AG04449 (cell line): ENCODE results near the gene DDX54.

Experiments used
- CTCF ChIA-PET: fragments of 350-600 bp; formaldehyde crosslinking; extraction: SDS; loops from one replicate; lab custom pipeline; 2021; ENCODE audit warnings: antibody characterized with exemption; lab: Yijun Ruan, JAX
- POLR2A ChIA-PET: fragments of 400-600, 350-600 bp; formaldehyde crosslinking; extraction: SDS; loops from one replicate; lab custom pipeline; 2020; ENCODE audit warnings: antibody characterized with exemption, inconsistent platforms; lab: Yijun Ruan, JAX
- DNase-seq: peaks from one replicate; pipeline ENCODE4 v3.0.0-alpha.2; 2010; ENCODE audit warnings: low read depth, low spot score
- H3K4me3 ChIP-seq: 2 replicates; pipeline ENCODE4 v1.5.1; 2011; ENCODE audit warnings: low read depth, mild to moderate bottlenecking, control low read depth, low read length
- TF ChIP-seq, protein P1 (sequence below): IDR thresholded peaks from one replicate; pipeline ENCODE4 v1.5.1; 2011; ENCODE audit warnings: mild to moderate bottlenecking, moderate library complexity, low read length, control low read depth, inconsistent platforms; ENCODE audit not compliant: insufficient read depth; ENCODE audit errors: missing control alignments

Gene DDX54, protein sequence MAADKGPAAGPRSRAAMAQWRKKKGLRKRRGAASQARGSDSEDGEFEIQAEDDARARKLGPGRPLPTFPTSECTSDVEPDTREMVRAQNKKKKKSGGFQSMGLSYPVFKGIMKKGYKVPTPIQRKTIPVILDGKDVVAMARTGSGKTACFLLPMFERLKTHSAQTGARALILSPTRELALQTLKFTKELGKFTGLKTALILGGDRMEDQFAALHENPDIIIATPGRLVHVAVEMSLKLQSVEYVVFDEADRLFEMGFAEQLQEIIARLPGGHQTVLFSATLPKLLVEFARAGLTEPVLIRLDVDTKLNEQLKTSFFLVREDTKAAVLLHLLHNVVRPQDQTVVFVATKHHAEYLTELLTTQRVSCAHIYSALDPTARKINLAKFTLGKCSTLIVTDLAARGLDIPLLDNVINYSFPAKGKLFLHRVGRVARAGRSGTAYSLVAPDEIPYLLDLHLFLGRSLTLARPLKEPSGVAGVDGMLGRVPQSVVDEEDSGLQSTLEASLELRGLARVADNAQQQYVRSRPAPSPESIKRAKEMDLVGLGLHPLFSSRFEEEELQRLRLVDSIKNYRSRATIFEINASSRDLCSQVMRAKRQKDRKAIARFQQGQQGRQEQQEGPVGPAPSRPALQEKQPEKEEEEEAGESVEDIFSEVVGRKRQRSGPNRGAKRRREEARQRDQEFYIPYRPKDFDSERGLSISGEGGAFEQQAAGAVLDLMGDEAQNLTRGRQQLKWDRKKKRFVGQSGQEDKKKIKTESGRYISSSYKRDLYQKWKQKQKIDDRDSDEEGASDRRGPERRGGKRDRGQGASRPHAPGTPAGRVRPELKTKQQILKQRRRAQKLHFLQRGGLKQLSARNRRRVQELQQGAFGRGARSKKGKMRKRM

DNA sequence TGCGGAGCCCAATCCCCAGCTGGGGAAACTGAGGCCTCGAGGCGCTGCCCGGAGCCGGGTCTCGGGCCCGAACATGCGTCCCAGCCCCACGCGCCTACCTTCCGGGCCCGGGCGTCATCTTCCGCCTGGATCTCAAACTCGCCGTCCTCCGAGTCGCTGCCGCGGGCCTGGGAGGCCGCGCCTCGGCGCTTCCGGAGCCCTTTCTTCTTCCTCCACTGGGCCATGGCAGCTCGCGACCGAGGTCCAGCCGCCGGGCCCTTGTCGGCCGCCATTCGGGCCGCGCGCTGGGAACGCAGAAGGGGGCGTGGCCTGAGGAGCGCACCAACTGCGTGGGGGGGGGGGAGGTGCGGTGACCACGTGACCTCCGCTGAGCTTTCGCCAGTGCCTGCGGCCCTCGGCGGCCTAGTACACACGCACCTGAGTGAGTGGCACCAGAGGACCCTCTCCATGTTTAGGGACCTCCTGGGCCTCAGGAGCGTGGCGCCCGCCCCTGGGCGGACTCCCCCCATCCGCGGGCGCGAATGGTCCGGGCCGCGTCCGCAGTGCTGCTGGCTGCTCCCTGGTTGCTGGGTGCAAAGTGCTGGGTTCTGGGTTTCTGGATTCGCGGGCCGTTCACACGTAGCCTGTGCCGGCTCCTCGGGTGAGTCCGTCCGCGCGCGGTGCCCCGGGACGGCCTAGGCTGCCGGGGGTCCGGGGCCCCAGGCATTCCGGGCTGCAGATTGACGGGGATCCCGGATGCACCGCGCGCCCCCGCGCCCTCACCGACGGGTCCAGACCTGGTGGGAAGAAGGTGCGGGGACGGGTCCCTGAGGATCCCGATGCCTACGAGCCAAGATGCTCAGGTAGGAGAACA lies at the start of gene DDX54, which contains the start of gene RITA1:
DDX54 (minus strand) TSS at position 299 of the 853 bp plus-strand sequence; CDS start at position 272, 27 bp downstream.
RITA1 (plus strand) TSS at position 542 of the 853 bp plus-strand sequence. CDS start 1,026 bp downstream, outside the sequence.
- TF ChIP-seq, protein P1, sequence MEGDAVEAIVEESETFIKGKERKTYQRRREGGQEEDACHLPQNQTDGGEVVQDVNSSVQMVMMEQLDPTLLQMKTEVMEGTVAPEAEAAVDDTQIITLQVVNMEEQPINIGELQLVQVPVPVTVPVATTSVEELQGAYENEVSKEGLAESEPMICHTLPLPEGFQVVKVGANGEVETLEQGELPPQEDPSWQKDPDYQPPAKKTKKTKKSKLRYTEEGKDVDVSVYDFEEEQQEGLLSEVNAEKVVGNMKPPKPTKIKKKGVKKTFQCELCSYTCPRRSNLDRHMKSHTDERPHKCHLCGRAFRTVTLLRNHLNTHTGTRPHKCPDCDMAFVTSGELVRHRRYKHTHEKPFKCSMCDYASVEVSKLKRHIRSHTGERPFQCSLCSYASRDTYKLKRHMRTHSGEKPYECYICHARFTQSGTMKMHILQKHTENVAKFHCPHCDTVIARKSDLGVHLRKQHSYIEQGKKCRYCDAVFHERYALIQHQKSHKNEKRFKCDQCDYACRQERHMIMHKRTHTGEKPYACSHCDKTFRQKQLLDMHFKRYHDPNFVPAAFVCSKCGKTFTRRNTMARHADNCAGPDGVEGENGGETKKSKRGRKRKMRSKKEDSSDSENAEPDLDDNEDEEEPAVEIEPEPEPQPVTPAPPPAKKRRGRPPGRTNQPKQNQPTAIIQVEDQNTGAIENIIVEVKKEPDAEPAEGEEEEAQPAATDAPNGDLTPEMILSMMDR = no peak
- no peak for DNase-seq
- CTCF ChIA-PET = interaction anchor here (1.6 to 5.0 kb wide), 3 partner anchors 11 to 140 kb away, joined by 3 to 39 read pairs (median 27); no protein-coding TSS in a partner anchor
- POLR2A ChIA-PET = interaction anchor here (0.5 to 1.7 kb wide), 7 partner anchors 9 to 178 kb away, joined by 3 to 9 read pairs (median 4); no protein-coding TSS in a partner anchor
- peak within 1 kb of the TSS; percentile 87 for H3K4me3 ChIP-seq

DNA sequence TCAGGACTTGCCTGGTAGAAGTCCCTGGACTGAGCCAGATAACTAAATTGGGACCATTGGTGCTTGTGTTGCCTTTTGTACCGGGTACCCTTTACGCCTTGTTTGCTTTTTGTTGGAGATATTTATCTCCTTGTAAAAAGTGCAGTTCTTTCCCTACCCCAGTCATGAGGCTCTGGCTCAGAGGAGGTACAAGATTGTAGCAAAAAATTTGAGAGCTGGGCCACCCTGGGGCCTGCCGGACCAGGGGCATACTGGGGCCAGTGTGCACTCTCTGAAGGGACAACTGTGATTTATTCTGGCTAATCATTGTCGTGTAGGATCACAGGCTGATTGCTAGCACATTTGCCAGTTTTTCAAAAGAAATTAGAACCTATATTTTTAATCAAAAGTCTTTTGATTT lies 49.2 kb upstream of the DDX54 start:
- TF ChIP-seq, protein P1 = no peak
- no peak overlapping the region for H3K4me3 ChIP-seq
- POLR2A ChIA-PET = no interaction called here
- DNase-seq = no peak
- CTCF ChIA-PET = no interaction called here

DNA sequence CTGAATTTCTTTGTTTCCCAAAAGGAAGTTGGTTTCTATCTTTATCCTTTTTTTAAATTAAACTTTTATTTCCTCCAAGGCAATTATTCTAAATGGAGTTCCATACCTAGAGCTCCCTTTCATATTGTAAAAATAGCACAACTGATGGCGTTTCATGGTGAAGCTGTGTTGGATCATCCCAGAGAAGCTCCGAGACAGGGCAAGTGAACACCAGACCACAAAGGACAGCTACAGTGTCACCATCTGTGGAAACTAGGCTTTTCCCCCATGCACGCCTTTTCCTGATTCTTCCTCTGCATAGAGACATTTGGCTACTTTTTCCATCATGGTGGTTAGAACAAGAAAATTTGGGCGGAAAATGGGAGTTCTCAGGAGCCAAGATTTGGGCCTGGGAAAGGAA lies 48.7 kb upstream of the DDX54 start:
- POLR2A ChIA-PET = no interaction called here
- DNase-seq = no peak
- CTCF ChIA-PET = no interaction called here
- TF ChIP-seq, protein P1 = no peak
- no peak overlapping the region for H3K4me3 ChIP-seq

DNA sequence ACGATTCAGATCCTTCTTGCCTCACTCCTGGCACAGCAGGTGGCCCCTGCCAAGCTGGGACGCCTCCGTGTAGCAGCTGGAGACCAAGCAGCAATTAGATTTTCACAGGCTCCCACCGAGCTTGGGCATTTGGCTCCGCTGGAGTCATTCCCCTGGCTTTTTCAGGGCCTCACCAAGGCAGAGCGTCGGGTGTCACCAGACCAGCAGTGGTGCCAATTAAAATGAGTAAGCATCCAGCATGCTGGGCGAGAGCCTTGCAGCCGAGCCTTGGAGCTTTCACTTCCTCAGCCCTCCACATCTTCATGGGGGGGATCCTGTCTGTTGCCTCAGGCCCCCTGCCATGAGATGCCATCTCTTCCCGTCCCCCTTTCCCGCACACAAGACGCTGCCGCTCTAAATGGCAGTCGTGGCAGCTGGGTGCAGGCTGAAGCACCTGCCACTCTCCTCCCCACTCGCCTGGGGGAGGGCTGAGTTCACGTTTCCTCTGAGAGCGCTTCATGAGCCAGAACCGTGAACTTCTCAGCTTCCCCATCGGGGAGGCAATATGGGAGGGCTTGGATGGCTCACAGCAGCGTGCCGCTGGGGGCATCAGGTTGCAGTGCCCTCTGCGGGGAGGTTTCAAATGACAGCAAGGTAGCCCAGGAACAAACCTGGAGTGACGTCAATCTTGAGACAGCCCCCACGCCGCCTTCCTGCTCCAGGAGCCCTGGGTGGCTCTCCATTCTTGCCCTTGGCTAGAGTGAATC lies 47.7 kb upstream of the DDX54 start:
- TF ChIP-seq, protein P1 = no peak
- DNase-seq = no peak
- ChIA-PET CTCF (no interaction called here), POLR2A (no interaction called here)
- no peak overlapping the region; the same call in 1 of the 2 replicates for H3K4me3 ChIP-seq

DNA sequence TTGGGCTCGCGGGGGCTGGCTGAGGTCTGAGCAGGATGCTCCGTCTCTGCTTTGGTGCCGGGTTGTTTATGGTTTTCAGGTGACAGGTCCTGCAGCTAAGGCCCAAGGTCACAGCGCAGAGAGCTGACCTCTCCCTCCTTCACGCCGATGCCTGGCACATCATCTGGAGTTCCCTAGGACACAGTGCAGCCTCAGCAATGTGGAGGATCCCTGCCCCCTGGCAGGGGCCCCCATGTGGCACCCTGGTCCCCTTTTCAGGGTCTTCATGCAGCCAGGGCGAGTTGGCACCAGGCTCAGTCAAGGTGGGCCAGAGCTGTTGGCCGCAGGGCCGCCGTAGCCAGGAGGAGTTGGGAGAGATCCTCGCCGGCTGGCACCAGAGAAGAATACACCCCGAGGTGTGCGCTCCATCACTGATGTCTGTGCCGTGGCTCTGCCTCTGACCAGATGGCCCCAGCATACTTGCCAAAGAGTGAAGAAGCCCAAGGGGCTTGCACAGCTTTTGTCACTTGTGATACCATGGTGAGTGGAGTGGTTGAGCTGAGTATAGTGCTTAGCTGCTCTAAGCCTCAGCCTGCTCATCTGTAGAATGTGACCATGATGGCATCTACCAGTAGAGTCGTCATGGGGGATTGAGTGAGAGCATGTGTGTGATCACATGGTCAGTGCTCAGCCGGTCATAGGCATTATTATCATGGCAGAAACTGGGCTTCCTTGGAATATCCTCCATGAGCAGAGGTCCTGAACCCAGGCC lies 47.0 kb upstream of the DDX54 start:
- TF ChIP-seq, protein P1 = no peak
- no peak for DNase-seq
- H3K4me3 ChIP-seq = no peak overlapping the region
- ChIA-PET POLR2A (interaction anchor here (0.6 to 0.7 kb wide), 2 partner anchors 11 to 199 kb away, joined by 3 to 4 read pairs; partner anchors contain the start of gene TPCN1), CTCF (no interaction called here)
